H1 (cell line): Measurements from ENCODE around the gene BABAM2. TPM values are rescaled to one million over a fixed set of nuclear protein-coding genes. Genes with fewer than 3 reads are reported as not detected.

Experiments used
- CTCF ChIA-PET: fragments of 300-600 bp; sonication (Branson Sonifier 250); formaldehyde crosslinking; loops from one replicate; lab custom pipeline; 2021; ENCODE audit not compliant: partially characterized antibody; lab: Charles Lee
- POLR2A ChIA-PET: fragments of 300-600 bp; sonication (Branson Sonifier 250); formaldehyde crosslinking; loops from one replicate; lab custom pipeline; 2021; ENCODE audit warnings: inconsistent platforms; ENCODE audit not compliant: partially characterized antibody; lab: Charles Lee
- DNase-seq, 2 experiments: peaks; one replicate each; pipeline versions ENCODE4 v3.0.0 to v3.0.0-alpha.2; 2010 to 2022; ENCODE audit warnings: low spot score in 2 of 2, low read depth in 1 of 2, mixed read lengths in 1 of 2
- FAIRE-seq: peaks from 2 replicates; lab custom pipeline; 2011; peaks lifted over from hg19 to GRCh38; lab: Jason Lieb, UNC
- H2AFZ ChIP-seq: 2 replicates; pipeline ENCODE4 v1.8.1; 2012; ENCODE audit warnings: low read length, inconsistent platforms
- H2AK5ac ChIP-seq: 2 replicates; pipeline ENCODE4 v1.6.1; 2013; ENCODE audit warnings: low read depth, low read length
- H2BK120ac ChIP-seq: replicated peaks from 2 replicates; pipeline ENCODE3; 2013; ENCODE audit warnings: low read depth, low read length, inconsistent platforms
- H2BK12ac ChIP-seq: 2 replicates; pipeline ENCODE4 v1.6.1; 2013; ENCODE audit warnings: low read depth, low read length
- H2BK15ac ChIP-seq: 2 replicates; pipeline ENCODE4 v1.6.1; 2013; ENCODE audit warnings: low read length
- H2BK20ac ChIP-seq: 2 replicates; pipeline ENCODE4 v1.6.1; 2013; ENCODE audit warnings: low read length
- H2BK5ac ChIP-seq: 2 replicates; pipeline ENCODE4 v1.6.1; 2013; ENCODE audit warnings: low read depth, low read length
- H3K14ac ChIP-seq: 2 replicates; pipeline ENCODE4 v1.6.1; 2013; ENCODE audit warnings: inconsistent platforms; ENCODE audit not compliant: insufficient read length
- H3K18ac ChIP-seq: 2 replicates; pipeline ENCODE4 v1.6.1; 2013; ENCODE audit warnings: low read length; ENCODE audit errors: extremely low read depth
- H3K23ac ChIP-seq: 2 replicates; pipeline ENCODE4 v1.6.1; 2013; ENCODE audit warnings: inconsistent platforms; ENCODE audit not compliant: insufficient read length
- H3K23me2 ChIP-seq: 2 replicates; pipeline ENCODE4 v1.6.1; 2013; ENCODE audit warnings: low read depth, low read length
- H3K27ac ChIP-seq: 2 replicates; pipeline ENCODE4 v1.6.1; 2011; ENCODE audit warnings: low read depth, low read length, inconsistent platforms
- H3K27me3 ChIP-seq, 4 experiments: replicated peaks in 1 of 4; 1 replicate in 1 of 4; 2 replicates in 3 of 4; pipeline versions ENCODE4 v1.6.1 to v1.8.1; 2011 to 2013; ENCODE audit warnings: low read length in 3 of 4, mild to moderate bottlenecking in 3 of 4, inconsistent platforms in 2 of 4, mixed read lengths in 2 of 4, moderate library complexity in 1 of 4; ENCODE audit not compliant: control insufficient read depth in 3 of 4, insufficient read depth in 3 of 4; ENCODE audit errors: extremely low read depth in 1 of 4
- H3K36me3 ChIP-seq, 4 experiments: 2 replicates each; pipeline versions ENCODE4 v1.6.1 to v1.8.1; 2011 to 2013; ENCODE audit warnings: mild to moderate bottlenecking in 4 of 4, low read length in 3 of 4, moderate library complexity in 2 of 4, control low read depth in 1 of 4, inconsistent platforms in 1 of 4; ENCODE audit not compliant: insufficient read depth in 4 of 4, control insufficient read depth in 2 of 4
- H3K4ac ChIP-seq: replicated peaks from 2 replicates; pipeline ENCODE3; 2013; ENCODE audit warnings: low read length, low read depth, mixed read lengths, inconsistent platforms; ENCODE audit not compliant: insufficient read length
- H3K4me1 ChIP-seq, 4 experiments: replicated peaks in 1 of 4; 1 replicate in 1 of 4; 2 replicates in 3 of 4; pipeline versions ENCODE4 v1.6.1 to v1.8.1; 2011 to 2013; ENCODE audit warnings: low read length in 3 of 4, inconsistent platforms in 2 of 4, mixed read lengths in 1 of 4; ENCODE audit not compliant: insufficient read depth in 4 of 4, control insufficient read depth in 3 of 4
- H3K4me2 ChIP-seq, 2 experiments: 2 replicates each; pipeline versions ENCODE4 v1.6.1 to v1.8.1; 2011 to 2013; ENCODE audit warnings: low read depth in 2 of 2, low read length in 2 of 2, control low read depth in 1 of 2, inconsistent platforms in 1 of 2, mild to moderate bottlenecking in 1 of 2; ENCODE audit not compliant: insufficient read depth in 1 of 2
- H3K4me3 ChIP-seq, 4 experiments: fragments of 200-600, 300-600 bp in 1 of 4; sonication (generic), shearing (Covaris generic), sonication (Bioruptor Twin) in 1 of 4; 2 replicates each; pipeline versions ENCODE4 v1.5.1 to v1.8.1; 2011 to 2016; ENCODE audit warnings: low read length in 4 of 4, low read depth in 3 of 4, control low read depth in 2 of 4, inconsistent platforms in 2 of 4, mild to moderate bottlenecking in 2 of 4, mixed read lengths in 1 of 4, moderate library complexity in 1 of 4; ENCODE audit not compliant: insufficient read depth in 2 of 4; ENCODE audit errors: extremely low read depth in 1 of 4
- H3K56ac ChIP-seq: replicated peaks from 2 replicates; pipeline ENCODE3; 2013; ENCODE audit warnings: low read depth, mild to moderate bottlenecking, mixed read lengths, low read length, inconsistent platforms; ENCODE audit not compliant: insufficient read length
- H3K79me1 ChIP-seq: 2 replicates; pipeline ENCODE4 v1.6.1; 2013; ENCODE audit warnings: low read depth, low read length, control low read depth
- H3K79me2 ChIP-seq, 2 experiments: 2 replicates each; pipeline versions ENCODE4 v1.6.1 to v1.8.1; 2012 to 2013; ENCODE audit warnings: low read length in 2 of 2, mild to moderate bottlenecking in 2 of 2, inconsistent platforms in 1 of 2; ENCODE audit not compliant: insufficient read depth in 2 of 2, control insufficient read depth in 1 of 2
- H3K9ac ChIP-seq, 4 experiments: replicated peaks in 1 of 4; 1 replicate in 1 of 4; 2 replicates in 3 of 4; pipeline versions ENCODE4 v1.6.1 to v1.8.1; 2011 to 2013; ENCODE audit warnings: low read depth in 3 of 4, low read length in 3 of 4, control low read depth in 2 of 4, mild to moderate bottlenecking in 2 of 4, moderate library complexity in 2 of 4, inconsistent platforms in 1 of 4; ENCODE audit errors: extremely low read depth in 1 of 4
- H3K9me3 ChIP-seq, 2 experiments: 2 replicates each; pipeline versions ENCODE4 v1.6.1 to v1.8.1; 2012 to 2013; ENCODE audit warnings: mild to moderate bottlenecking in 2 of 2, moderate library complexity in 2 of 2, control low read depth in 1 of 2, inconsistent platforms in 1 of 2, low read depth in 1 of 2, low read length in 1 of 2, mixed read lengths in 1 of 2; ENCODE audit not compliant: insufficient read depth in 2 of 2
- H4K20me1 ChIP-seq, 2 experiments: replicated peaks in 1 of 2; 2 replicates each; pipeline versions ENCODE3 to v1.8.1; 2011 to 2013; ENCODE audit warnings: inconsistent platforms in 2 of 2, low read length in 2 of 2, mild to moderate bottlenecking in 1 of 2; ENCODE audit not compliant: insufficient read depth in 2 of 2, control insufficient read depth in 1 of 2
- H4K5ac ChIP-seq: 2 replicates; pipeline ENCODE4 v1.6.1; 2013; ENCODE audit warnings: low read length, low read depth, mixed read lengths, inconsistent platforms; ENCODE audit not compliant: insufficient read length
- H4K8ac ChIP-seq: 2 replicates; pipeline ENCODE4 v1.8.0; 2013; ENCODE audit warnings: mild to moderate bottlenecking, moderate library complexity, low read length, inconsistent platforms; ENCODE audit not compliant: insufficient read depth; ENCODE audit errors: extremely low read depth
- H4K91ac ChIP-seq: replicated peaks from 2 replicates; pipeline ENCODE3; 2013; ENCODE audit warnings: low read length, mixed read lengths, inconsistent platforms; ENCODE audit not compliant: insufficient read length
- CHD2 ChIP-seq: IDR thresholded peaks from 2 replicates; pipeline ENCODE4 v1.6.1; 2012; ENCODE audit warnings: low read length, improper control_type of control experiment
- EGR1 ChIP-seq: IDR thresholded peaks from 2 replicates; pipeline ENCODE4 v1.6.1; 2011; ENCODE audit warnings: low read depth, low read length, borderline replicate concordance
- POLR2AphosphoS5 ChIP-seq: IDR thresholded peaks from 2 replicates; pipeline ENCODE4 v1.6.1; 2011; ENCODE audit warnings: low read depth, low read length
- RFX5 ChIP-seq: IDR thresholded peaks from 2 replicates; pipeline ENCODE4 v1.6.1; 2011; ENCODE audit warnings: low read depth, low read length, improper control_type of control experiment, borderline replicate concordance
- RXRA ChIP-seq: IDR thresholded peaks from 2 replicates; pipeline ENCODE4 v1.6.1; 2011; ENCODE audit warnings: low read depth, mild to moderate bottlenecking, low read length, moderate library complexity; ENCODE audit not compliant: insufficient read depth
- SIN3A ChIP-seq, 2 experiments: IDR thresholded peaks in 1 of 2; conservative IDR thresholded peaks in 1 of 2; 2 replicates each; pipeline ENCODE4 v1.6.1; 2011 to 2012; ENCODE audit warnings: low read length in 2 of 2, improper control_type of control experiment in 1 of 2, low read depth in 1 of 2, mild to moderate bottlenecking in 1 of 2
- SP2 ChIP-seq: IDR thresholded peaks from 2 replicates; pipeline ENCODE4 v1.6.1; 2012; ENCODE audit warnings: mild to moderate bottlenecking, low read length, inconsistent platforms
- SP4 ChIP-seq: IDR thresholded peaks from 2 replicates; pipeline ENCODE4 v1.6.1; 2012; ENCODE audit warnings: low read length, inconsistent platforms
- SUZ12 ChIP-seq: fragments of 200-600 bp; sonication (generic); IDR thresholded peaks from 2 replicates; pipeline ENCODE4 v1.6.1; 2012; ENCODE audit warnings: mild to moderate bottlenecking, inconsistent platforms, low read length, moderate library complexity, mixed read lengths
- TAF1 ChIP-seq: IDR thresholded peaks from 2 replicates; pipeline ENCODE4 v1.6.1; 2011; ENCODE audit warnings: mild to moderate bottlenecking, low read depth, low read length
- polyA plus RNA-seq, 7 experiments: library from polyadenylated mRNA; depleted of rRNA in 3 of 7; stranded (reverse) in 5 of 7; unstranded in 2 of 7; fragments of >200 nt in 5 of 7; fragments of 200-250 nt in 2 of 7; gene quantifications; 1 replicate in 5 of 7; 2 replicates in 1 of 7; 4 replicates in 1 of 7; pipeline versions ENCODE4 v1.2.1 to v1.2.3, GENCODE V29; 2011 to 2013; ENCODE audit warnings: missing spikeins in 2 of 7, mixed read lengths in 2 of 7
- total RNA-seq: library from RNA; stranded (reverse); fragmentation: NEBNext Ultra II Directional; extraction: Animal tissue kit (Norgen Biotek cat#: 25700); gene quantifications from 2 replicates; pipeline ENCODE4 v1.2.1, GENCODE V29; 2021

BABAM2 gene
- total and polyA plus RNA-seq, 2 of the 8 experiments (the other 6 are each of a cell fraction or from before 2014, with no cell fraction given), result 15.8 to 20.9 TPM

DNA sequence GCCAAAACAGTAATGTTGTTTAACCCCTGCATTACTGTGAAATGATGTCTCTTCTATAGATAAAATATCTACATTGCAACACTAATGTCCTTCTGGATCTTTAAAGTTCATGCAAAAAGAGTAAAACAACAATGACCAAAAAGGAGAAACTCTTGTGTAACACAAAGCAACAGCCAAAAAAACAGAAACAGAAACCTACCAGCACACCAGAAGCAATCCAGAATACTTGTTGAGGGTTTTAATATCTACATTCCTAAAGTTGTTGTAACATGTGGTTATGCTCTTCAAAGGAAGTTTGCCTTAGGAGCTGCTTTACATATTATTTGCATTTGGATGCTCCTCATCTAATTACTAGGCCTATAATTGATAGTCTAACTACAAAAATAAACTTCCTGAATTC lies 157.2 kb downstream of the BABAM2 start:
- H3K4me2 ChIP-seq, result no peak overlapping the region
- no peak overlapping the region for H3K56ac ChIP-seq
- H2BK12ac ChIP-seq, result no peak overlapping the region
- H3K4ac ChIP-seq, result no peak overlapping the region
- H3K79me2 ChIP-seq, result no peaks in the 10 kb centered on the region
- no peak overlapping the region for H3K9ac ChIP-seq
- no peaks in the 10 kb centered on the region for H3K23me2 ChIP-seq
- H3K36me3 ChIP-seq, result no peaks in the 10 kb centered on the region
- no peaks in the 10 kb centered on the region for H3K79me1 ChIP-seq
- no peak overlapping the region for H2BK20ac ChIP-seq
- TF ChIP-seq TAF1 (no peak), SIN3A (conservative IDR thresholded peaks at IDR 0.05 in 1 of 2, IDR thresholded peaks at IDR 0.05 in 1 of 2; ENCODE audit: low read depth in 1 of 2, low read length in 2 of 2) (no peak), RFX5 (no peak), RXRA (no peak), POLR2AphosphoS5 (no peak), EGR1 (no peak), SUZ12 (no peak), CHD2 (no peak), SP4 (no peak), SP2 (no peak)
- H3K4me3 ChIP-seq, result no peak overlapping the region
- no peak overlapping the region for H4K5ac ChIP-seq
- H3K18ac ChIP-seq, result no peak overlapping the region
- no peaks in the 10 kb centered on the region for H3K4me1 ChIP-seq
- FAIRE-seq (no peak), DNase-seq (no peak)
- no peak overlapping the region for H2AK5ac ChIP-seq
- H3K27ac ChIP-seq, result no peak overlapping the region
- no peak overlapping the region for H4K8ac ChIP-seq
- no peak overlapping the region for H4K91ac ChIP-seq
- no peaks in the 10 kb centered on the region for H4K20me1 ChIP-seq
- no peak overlapping the region for H3K23ac ChIP-seq
- H2AFZ ChIP-seq, result no peak overlapping the region
- H3K9me3 ChIP-seq, result no peaks in the 10 kb centered on the region
- no peak overlapping the region for H2BK5ac ChIP-seq
- CTCF ChIA-PET, result no interaction called here
- no peak overlapping the region for H2BK15ac ChIP-seq
- H3K14ac ChIP-seq, result no peak overlapping the region
- no peaks in the 10 kb centered on the region for H3K27me3 ChIP-seq
- no peak overlapping the region for H2BK120ac ChIP-seq
- POLR2A ChIA-PET, result no interaction called here
